ENCODE data around the gene DUSP22. TPM values are rescaled to one million over a fixed set of nuclear protein-coding genes. Genes with fewer than 3 reads are reported as not detected.
A peak's percentile ranks its signal among the peaks of the same experiment; 100 is the strongest.

DUSP22 gene
- total RNA-seq, 8 experiments from 2014 or later = 17.1 to 46.5 (median 18.5) TPM

DNA sequence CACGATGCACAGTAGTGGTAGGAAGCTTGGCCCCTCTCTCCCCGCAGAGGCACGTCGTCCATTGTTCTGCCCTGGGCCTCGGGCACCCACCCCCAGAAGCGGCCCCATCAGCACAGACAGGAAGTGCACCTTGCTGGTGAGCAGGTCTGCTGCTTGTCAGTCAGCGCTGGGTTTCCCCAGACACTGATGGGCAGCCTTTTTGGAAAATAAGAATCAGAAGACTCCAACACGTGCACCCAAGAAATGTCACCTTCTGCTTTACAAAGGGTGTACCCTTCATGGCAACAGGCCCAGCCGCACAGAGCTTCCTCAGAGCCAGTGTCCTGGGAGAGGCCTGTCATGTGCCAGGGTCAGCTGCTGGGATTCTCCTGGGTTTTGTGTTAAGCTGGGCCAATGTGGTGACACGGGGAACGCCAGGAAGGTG is 64.6 kb downstream of the DUSP22 start:
- in situ Hi-C loops (cut with MboI; ENCODE audit: low pct_unique_long_range_greater_than_20kb in 2 of 9, low sequenced_read_pairs in 9 of 9, unreplicated experiment in 9 of 9) = no loop called here
- 32 to 69% (median 52%) methylated on average over 4 to 11 of the region's 11 CpGs; no CpG with 5 or more reads in 1 of the 10 experiments for WGBS, 10 experiments
- no peak overlapping the region for H3K4me3 ChIP-seq
- H3K27ac ChIP-seq = no peak overlapping the region
- no peaks in the 10 kb centered on the region for H3K4me1 ChIP-seq (replicated peaks in 1 of 2)
- ATAC-seq (replicated peaks in 6 of 8) = no peak

DNA sequence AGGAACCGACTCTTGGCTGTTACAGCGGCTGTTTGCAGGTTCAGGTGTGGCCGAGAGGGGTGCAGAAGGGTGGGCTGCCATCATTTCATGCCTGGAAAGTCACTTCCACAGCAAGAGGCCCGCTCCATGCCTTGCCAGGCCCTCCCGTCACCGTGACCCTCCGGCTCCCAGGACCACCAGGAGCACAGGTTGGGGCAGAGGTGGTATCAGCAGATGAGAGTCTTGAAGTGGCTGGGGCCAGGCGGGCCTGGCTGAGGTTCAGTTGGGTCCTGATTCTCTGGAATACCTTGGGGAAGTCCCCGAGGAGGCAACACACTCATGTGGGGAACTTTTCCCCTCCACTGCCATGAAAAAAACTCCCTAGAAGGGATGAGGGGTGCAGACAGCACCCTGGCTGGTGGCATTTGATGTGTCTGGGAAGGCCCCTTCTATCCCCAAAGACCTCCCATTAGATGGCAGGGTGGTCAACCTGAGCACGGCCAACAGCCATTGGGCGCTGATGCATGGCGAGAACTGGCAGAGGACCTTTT is 65.0 kb downstream of the DUSP22 start:
- WGBS, 10 experiments = 47 to 76% (median 61%) methylated on average over 3 to 12 of the region's 12 CpGs
- in situ Hi-C loops (cut with MboI; ENCODE audit: low pct_unique_long_range_greater_than_20kb in 2 of 9, low sequenced_read_pairs in 9 of 9, unreplicated experiment in 9 of 9) = no loop called here
- no peak for ATAC-seq (replicated peaks in 6 of 8)
- Histone ChIP-seq H3K27ac (no peak overlapping the region), H3K4me1 (replicated peaks in 1 of 2) (no peaks in the 10 kb centered on the region), H3K4me3 (no peak overlapping the region)

DNA sequence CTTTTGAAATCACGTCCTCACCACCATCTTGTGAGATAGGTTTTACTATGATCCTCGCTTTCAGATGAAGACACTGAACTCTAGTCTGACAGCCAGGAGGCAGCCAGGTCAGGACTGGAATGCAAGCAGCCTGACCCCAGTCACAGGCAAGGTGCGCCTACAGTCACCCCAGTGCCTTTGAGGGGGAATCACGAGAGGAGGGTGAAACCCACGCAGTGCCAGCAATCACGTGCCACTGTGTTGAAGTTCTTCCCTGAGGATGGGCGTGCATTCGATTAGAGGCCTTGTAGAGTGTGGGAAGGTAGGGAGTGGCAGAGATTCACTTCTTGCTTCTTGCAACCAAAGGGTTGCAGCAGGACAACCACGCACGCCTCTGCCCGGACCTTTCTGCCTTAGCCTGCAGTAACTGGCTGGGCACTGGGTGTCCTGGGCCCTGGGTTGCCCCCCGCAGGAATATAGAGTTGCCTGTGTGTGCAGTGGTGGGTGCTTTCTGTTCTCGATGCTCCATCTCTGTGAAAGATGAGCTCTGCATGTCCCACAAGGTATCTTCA is 65.6 kb downstream of the DUSP22 start:
- no peak overlapping the region for H3K27ac ChIP-seq
- in situ Hi-C loops (cut with MboI; ENCODE audit: low pct_unique_long_range_greater_than_20kb in 2 of 9, low sequenced_read_pairs in 9 of 9, unreplicated experiment in 9 of 9) = no loop called here
- no peak overlapping the region for H3K4me3 ChIP-seq
- no peaks in the 10 kb centered on the region for H3K4me1 ChIP-seq (replicated peaks in 1 of 2)
- no peak for ATAC-seq (replicated peaks in 6 of 8)
- WGBS, 10 experiments = 33 to 100% (median 62%) methylated on average over 1 to 13 of the region's 13 CpGs

DNA sequence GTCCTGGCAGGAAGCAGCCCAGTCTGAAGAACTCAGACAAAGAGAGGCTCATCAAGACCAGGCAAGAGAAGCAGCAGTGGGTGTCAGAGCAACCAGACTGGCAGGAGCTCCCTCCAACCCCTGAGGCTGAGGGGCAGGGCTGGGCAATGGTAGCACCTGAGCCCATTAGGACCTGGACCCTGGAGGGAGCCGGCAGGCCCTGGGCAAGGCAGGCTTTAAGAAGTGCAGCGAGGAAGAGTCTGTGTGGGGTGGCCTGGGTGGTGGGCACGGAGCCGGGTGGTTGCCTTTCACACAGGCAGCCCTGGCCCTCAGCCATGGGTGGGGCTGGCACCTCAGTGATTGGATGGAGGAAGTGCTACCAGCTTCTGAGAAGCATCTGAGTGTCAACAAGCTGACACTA is 66.1 kb downstream of the DUSP22 start:
- H3K4me1 ChIP-seq (replicated peaks in 1 of 2) = no peaks in the 10 kb centered on the region
- no peak for ATAC-seq (replicated peaks in 6 of 8)
- H3K4me3 ChIP-seq = no peak overlapping the region
- H3K27ac ChIP-seq = no peak overlapping the region
- WGBS, 10 experiments = 17 to 100% (median 49%) methylated on average over 1 to 4 of the region's 4 CpGs; no CpG with 5 or more reads in 2 of the 10 experiments
- in situ Hi-C loops (cut with MboI; ENCODE audit: low pct_unique_long_range_greater_than_20kb in 2 of 9, low sequenced_read_pairs in 9 of 9, unreplicated experiment in 9 of 9) = no loop called here

DNA sequence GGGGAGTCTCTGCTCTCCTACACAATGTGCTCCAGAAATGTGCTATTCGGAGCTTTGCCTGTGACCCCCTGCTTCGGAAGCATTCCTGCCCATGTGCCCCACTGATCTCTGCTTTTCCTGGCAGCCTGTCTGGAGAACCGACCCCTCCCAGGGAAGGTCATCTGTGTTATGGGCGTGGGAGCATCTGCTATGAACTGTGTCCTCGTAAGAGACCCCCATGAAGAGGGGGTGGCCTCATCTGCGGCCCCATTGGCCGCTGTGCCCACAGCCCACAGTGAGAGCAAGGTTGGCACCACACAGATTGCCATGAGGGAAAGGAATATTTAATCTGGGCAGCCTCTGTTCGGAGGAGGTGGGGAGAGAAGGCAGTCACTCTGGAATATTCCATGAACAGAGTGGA is 66.6 kb downstream of the DUSP22 start:
- H3K4me3 ChIP-seq = no peak overlapping the region
- ATAC-seq (replicated peaks in 6 of 8) = no peak
- H3K4me1 ChIP-seq (replicated peaks in 1 of 2) = no peaks in the 10 kb centered on the region
- no peak overlapping the region for H3K27ac ChIP-seq
- 28 to 83% (median 60%) methylated on average over 1 to 8 of the region's 8 CpGs; no CpG with 5 or more reads in 1 of the 10 experiments for WGBS, 10 experiments
- in situ Hi-C loops (cut with MboI; ENCODE audit: low pct_unique_long_range_greater_than_20kb in 2 of 9, low sequenced_read_pairs in 9 of 9, unreplicated experiment in 9 of 9) = no loop called here

DNA sequence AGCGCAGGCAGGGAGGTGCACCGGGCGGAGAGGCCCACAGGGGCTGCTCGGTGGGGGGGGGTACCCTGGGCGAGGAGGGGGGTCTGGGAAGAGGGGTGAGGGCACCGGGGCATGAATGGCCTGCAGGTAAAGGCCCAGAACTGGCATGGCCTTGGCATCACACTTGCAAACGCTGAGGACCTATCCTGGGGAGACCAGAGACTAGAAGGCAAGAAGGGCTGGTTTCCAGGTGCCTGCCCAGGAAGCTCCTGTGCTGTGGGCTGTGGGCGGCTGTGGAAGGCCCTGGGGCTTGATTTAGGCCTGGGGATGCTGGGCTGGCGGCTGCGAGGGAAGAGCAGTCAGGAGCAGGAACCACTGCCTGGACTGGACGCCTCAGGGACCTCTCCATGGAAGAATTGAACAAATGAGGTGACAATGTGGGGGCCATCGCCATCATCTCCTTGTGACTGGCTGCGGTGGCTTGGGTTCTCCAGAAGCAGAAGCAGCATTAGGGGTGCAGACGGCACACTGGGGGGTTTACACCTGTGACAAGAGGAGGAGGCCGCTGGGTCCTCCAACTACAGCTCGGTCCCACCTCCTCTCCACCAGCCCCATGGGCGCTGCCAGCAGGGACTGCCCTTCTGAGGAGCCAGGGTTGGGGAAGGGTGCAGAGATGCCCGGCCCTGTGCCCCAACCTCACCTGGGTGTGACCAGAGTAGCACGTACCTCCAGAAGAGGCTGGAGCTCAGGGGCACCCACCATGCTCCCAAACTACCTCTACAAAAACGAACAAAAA is 67.2 kb downstream of the DUSP22 start:
- 36 to 73% (median 51%) methylated on average over 1 to 15 of the region's 20 CpGs for WGBS, 10 experiments
- Histone ChIP-seq H3K4me3 (no peak overlapping the region), H3K27ac (no peak overlapping the region), H3K4me1 (replicated peaks in 1 of 2) (no peaks in the 10 kb centered on the region)
- in situ Hi-C loops (cut with MboI; ENCODE audit: low pct_unique_long_range_greater_than_20kb in 2 of 9, low sequenced_read_pairs in 9 of 9, unreplicated experiment in 9 of 9) = no loop called here
- no peak for ATAC-seq (replicated peaks in 6 of 8)

DNA sequence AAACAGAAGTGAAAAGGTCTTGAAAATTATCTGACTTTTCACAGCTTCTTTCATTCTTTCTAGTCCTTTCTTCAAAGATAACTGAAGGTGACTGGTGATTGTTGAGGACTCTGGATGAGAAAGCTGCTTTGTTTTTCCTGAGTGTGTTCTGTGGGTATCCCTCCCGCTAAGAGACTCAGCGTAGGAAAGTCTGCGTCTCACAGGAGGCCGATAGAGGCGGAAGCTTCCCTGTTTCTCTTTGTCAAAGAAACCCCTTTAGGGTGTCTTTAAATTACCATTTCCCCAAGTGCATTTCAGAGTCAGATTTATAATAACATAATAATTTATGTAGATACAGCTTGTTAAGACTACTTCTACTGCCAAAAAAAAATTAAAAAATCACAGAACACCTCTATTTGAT is 68.1 kb downstream of the DUSP22 start:
- 27 to 79% (median 69%) methylated on average over 4 to 5 of the region's 5 CpGs for WGBS, 10 experiments
- ATAC-seq (replicated peaks in 6 of 8) = peak in 1 of 8 experiments; percentile 81
- in situ Hi-C loops (cut with MboI; ENCODE audit: low pct_unique_long_range_greater_than_20kb in 2 of 9, low sequenced_read_pairs in 9 of 9, unreplicated experiment in 9 of 9) = no loop called here

DNA sequence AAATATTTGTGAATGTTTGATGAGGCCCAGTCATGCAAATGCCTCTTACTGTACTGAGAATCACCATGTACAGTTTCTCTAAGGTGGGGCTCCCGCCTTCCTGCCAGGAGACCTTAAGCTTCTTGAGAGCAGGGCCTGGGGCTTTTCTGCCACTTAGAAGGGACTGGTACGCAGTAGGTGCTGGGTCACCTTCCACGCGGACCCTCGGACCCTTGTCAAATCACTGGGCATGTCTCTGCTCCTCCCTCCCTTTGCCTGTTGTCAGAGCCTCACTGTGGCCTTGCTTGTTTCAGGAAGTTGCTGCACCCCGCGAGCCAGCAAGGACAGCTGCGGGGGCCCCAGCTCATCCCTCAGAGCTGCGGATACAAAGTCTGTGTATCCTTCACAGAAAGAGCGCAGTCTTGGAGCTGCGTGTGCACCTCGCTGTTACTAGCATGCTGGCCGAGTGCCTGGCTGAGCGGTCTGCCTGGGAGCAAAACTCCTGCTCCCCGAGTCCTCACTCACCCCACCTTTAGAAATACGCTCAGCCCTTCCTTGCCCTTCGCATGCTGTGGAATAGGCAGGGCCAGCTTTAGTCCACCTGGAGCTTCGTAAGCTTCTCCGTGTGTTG is 68.6 kb downstream of the DUSP22 start:
- ATAC-seq (replicated peaks in 6 of 8) = peak in 1 of 8 experiments; percentile 88
- WGBS, 10 experiments = 49 to 81% (median 65%) methylated on average over 3 to 19 of the region's 19 CpGs
- Histone ChIP-seq H3K4me3 (no peak overlapping the region), H3K27ac (no peak overlapping the region), H3K4me1 (replicated peaks in 1 of 2) (no peaks in the 10 kb centered on the region)
- in situ Hi-C loops (cut with MboI; ENCODE audit: low pct_unique_long_range_greater_than_20kb in 2 of 9, low sequenced_read_pairs in 9 of 9, unreplicated experiment in 9 of 9) = no loop called here

More for the DNA sequence above, 68.1 kb downstream of the DUSP22 start:
- no peak overlapping the region for H3K27ac ChIP-seq
- H3K4me1 ChIP-seq (replicated peaks in 1 of 2) = no peaks in the 10 kb centered on the region
- H3K4me3 ChIP-seq = no peak overlapping the region

DNA sequence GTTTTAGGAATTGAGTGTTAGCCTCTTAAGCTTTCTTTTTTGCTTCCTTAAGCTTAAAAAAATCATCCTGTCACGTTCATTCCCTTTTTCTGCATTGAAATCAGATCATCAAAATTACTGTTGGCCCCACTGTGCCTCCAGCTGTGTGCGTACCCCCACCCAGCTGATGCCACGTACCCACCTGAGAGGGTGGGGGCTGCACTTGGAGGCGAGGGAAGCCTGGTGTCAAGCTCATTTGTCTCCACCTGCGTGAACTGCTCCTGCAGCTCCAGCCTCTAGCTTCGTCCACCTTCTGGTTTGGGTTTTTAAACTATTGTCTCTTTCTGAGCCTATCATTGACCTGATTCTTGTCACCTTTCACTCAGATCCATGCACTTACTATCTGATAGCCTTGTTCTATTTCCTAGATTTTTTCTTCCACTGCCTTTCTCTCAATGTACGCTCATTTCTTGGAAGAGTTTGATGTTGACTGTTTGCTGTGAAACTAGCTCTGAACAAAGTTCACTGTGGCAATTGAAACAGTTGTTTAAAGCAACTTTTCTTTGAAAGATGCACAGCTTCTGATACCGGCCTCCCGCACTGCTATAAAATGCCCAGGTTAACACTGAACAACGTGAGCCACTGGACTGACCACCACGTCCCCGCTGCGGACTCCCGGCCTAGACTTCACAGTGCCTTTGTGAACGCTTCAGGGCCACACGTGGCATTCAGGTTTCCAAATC is 69.3 kb downstream of the DUSP22 start:
- Histone ChIP-seq H3K4me3 (no peak overlapping the region), H3K4me1 (replicated peaks in 1 of 2) (no peaks in the 10 kb centered on the region), H3K27ac (no peak overlapping the region)
- WGBS, 10 experiments = 41 to 80% (median 67%) methylated on average over 11 to 16 of the region's 16 CpGs
- ATAC-seq (replicated peaks in 6 of 8) = no peak
- in situ Hi-C loops (cut with MboI; ENCODE audit: low pct_unique_long_range_greater_than_20kb in 2 of 9, low sequenced_read_pairs in 9 of 9, unreplicated experiment in 9 of 9) = no loop called here

DNA sequence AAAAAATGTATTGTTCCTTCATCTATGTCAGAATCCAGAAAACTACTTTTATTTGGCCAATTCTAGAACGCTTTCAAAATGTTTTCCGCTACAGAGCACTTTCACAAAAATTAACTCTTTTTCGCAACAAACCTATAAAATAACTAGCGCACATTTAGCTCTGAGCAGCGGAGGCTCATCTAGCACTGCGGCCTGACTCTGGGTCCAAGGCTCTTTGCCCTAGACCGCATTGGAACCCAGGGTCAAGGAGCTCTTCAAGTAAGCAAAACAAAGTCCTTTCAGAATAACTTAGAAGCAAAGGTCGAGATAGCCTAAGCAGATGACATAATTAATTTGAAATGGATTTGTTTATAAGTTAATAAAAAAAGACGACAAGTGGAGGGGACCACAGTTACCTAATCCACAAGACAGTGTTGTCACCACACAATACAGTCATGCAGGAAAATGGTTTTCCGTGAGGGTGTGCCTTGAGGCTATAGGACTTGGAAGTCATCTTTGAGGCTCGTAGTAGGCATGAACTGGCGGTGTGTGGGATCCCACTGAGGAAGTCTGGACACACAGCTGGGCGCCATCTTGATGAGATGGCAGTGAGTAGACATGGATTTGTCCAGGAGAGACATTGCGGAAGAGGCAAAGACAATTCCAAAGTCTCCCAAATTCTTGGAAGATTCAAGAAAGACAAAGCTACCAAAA is 70.1 kb downstream of the DUSP22 start:
- 40 to 74% (median 64%) methylated on average over 12 to 14 of the region's 14 CpGs for WGBS, 10 experiments
- H3K4me1 ChIP-seq (replicated peaks in 1 of 2) = no peaks in the 10 kb centered on the region
- ATAC-seq (replicated peaks in 6 of 8) = no peak
- no peak overlapping the region for H3K4me3 ChIP-seq
- no peak overlapping the region for H3K27ac ChIP-seq
- in situ Hi-C loops (cut with MboI; ENCODE audit: low pct_unique_long_range_greater_than_20kb in 2 of 9, low sequenced_read_pairs in 9 of 9, unreplicated experiment in 9 of 9) = no loop called here

DNA sequence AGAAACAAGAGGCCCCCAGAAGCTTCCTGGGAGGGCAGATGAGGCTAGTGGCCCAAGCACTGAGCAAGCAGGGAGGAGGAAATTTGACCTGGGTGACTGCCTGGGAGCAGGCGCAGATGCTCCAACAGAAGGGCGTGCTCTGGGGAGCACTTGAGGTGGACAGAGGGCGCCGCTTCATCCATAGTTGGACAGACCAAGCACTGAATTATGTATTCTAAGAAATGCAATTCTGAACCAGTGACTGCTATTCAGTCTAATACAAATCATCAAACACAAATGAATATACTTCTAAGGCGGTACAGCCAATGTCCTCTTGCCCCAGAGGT is 70.6 kb downstream of the DUSP22 start:
- no peak overlapping the region for H3K27ac ChIP-seq
- in situ Hi-C loops (cut with MboI; ENCODE audit: low pct_unique_long_range_greater_than_20kb in 2 of 9, low sequenced_read_pairs in 9 of 9, unreplicated experiment in 9 of 9) = no loop called here
- H3K4me1 ChIP-seq (replicated peaks in 1 of 2) = no peaks in the 10 kb centered on the region
- ATAC-seq (replicated peaks in 6 of 8) = no peak
- 25 to 97% (median 59%) methylated on average over 3 to 5 of the region's 5 CpGs; no CpG with 5 or more reads in 1 of the 10 experiments for WGBS, 10 experiments
- no peak overlapping the region for H3K4me3 ChIP-seq

DNA sequence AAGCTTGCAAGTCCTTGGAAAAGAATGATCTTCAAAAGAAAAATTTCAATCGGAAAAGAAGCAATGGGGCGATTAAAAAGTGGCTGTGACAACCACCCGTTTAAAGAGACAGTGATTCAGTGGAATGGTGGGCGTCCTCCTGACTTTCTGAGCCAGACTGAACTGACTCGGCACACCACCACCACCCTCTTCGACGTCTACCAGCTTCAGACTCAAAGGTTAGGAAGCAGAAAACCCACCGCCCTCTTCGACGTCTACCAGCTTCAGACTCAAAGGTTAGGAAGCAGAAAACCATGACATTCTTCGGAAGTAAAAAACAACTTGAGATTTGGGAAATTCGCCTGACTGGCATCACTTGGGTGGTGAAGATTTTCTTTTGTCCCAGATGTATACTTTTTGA is 71.0 kb downstream of the DUSP22 start:
- Histone ChIP-seq H3K4me1 (replicated peaks in 1 of 2) (no peaks in the 10 kb centered on the region), H3K27ac (no peak overlapping the region), H3K4me3 (no peak overlapping the region)
- in situ Hi-C loops (cut with MboI; ENCODE audit: low pct_unique_long_range_greater_than_20kb in 2 of 9, low sequenced_read_pairs in 9 of 9, unreplicated experiment in 9 of 9) = no loop called here
- WGBS, 10 experiments = 31 to 84% (median 67%) methylated on average over 11 to 12 of the region's 12 CpGs
- ATAC-seq (replicated peaks in 6 of 8) = no peak

DNA sequence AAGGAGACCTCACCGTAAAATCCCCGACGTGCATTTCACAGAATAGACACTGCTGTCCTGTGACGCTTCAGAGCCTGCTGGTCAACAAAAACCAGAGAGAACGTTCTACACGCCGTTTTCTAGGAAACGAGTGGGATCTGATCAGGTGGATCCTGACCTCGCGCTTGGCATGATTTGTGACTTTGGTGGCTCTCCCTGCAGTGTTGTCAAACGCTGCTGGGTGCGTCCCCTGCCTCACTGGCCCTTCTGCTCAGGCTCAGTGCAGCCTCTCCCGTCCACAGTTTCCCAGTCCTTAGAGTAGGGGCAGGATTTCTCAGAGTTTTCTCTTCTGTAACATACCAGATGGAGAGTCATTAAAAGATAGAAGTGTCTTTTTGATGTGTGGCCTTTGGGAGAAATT is 71.6 kb downstream of the DUSP22 start:
- Histone ChIP-seq H3K27ac (no peak overlapping the region), H3K4me3 (no peak overlapping the region), H3K4me1 (replicated peaks in 1 of 2) (no peaks in the 10 kb centered on the region)
- in situ Hi-C loops (cut with MboI; ENCODE audit: low pct_unique_long_range_greater_than_20kb in 2 of 9, low sequenced_read_pairs in 9 of 9, unreplicated experiment in 9 of 9) = no loop called here
- ATAC-seq (replicated peaks in 6 of 8) = no peak
- WGBS, 10 experiments = 57 to 93% (median 75%) methylated on average over 5 to 13 of the region's 13 CpGs

All from motor neuron (in vitro differentiated cells).